ENCODE data around the gene C9. TPM values are rescaled to one million over a fixed set of nuclear protein-coding genes. Genes with fewer than 3 reads are reported as not detected.

Gene C9
- total RNA-seq, 4 donors from 2014 or later = 0.38 to 1.3 TPM; not detected in 2

DNA sequence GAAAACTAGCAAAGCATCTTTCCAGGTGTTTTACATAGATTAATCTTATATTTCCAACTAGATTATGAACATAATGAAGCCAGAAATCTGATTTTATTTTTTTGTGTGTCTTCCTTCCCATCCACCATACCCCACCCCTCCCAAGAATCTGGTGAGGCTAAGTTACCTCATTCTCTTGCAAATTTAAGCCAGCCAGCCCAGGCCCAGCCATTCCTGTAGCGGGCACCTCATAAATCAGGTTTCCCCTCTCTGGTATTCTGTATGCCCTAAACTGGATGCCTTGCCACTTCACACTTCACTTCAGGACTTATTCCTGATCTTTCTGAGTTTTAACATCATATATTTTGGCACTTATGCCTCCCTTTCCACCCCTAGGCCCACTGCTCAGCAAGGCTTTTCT is 21.8 kb downstream of the C9 start:
- TF ChIP-seq, protein P1, sequence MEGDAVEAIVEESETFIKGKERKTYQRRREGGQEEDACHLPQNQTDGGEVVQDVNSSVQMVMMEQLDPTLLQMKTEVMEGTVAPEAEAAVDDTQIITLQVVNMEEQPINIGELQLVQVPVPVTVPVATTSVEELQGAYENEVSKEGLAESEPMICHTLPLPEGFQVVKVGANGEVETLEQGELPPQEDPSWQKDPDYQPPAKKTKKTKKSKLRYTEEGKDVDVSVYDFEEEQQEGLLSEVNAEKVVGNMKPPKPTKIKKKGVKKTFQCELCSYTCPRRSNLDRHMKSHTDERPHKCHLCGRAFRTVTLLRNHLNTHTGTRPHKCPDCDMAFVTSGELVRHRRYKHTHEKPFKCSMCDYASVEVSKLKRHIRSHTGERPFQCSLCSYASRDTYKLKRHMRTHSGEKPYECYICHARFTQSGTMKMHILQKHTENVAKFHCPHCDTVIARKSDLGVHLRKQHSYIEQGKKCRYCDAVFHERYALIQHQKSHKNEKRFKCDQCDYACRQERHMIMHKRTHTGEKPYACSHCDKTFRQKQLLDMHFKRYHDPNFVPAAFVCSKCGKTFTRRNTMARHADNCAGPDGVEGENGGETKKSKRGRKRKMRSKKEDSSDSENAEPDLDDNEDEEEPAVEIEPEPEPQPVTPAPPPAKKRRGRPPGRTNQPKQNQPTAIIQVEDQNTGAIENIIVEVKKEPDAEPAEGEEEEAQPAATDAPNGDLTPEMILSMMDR (IDR thresholded peaks at IDR 0.05; ENCODE audit: low read depth) = no peak

GRCh38 chr5:39341896-39342295 is 22.4 kb downstream of the C9 start:
- TF ChIP-seq, protein P1 (IDR thresholded peaks at IDR 0.05; ENCODE audit: low read depth) = no peak

GRCh38 chr5:39340506-39340905 is 23.8 kb downstream of the C9 start:
- TF ChIP-seq, protein P1 (IDR thresholded peaks at IDR 0.05; ENCODE audit: low read depth) = no peak

- TF ChIP-seq, protein P1 (IDR thresholded peaks at IDR 0.05; ENCODE audit: low read depth) = no peak
These were observed 26.9 kb downstream of the C9 start for GRCh38 chr5:39337252-39337915.

DNA sequence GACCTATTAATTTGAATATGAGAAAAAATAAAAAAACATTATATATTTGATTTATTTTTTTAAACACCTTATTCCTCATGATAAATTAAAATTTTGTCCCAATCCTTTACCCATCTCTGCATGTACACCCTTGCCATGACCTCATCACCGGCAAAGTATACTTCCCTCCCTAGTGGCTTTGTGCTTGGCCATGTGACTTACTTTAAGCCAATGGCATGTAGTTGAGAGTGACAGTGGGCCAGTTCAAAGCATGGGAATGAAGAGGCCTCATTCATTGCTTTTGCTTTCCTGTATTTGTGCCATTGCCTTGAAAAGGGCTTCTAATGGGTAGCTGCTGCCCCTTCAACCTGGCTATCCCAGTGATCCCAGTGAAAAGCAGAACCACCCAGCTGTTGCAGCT is 31.2 kb downstream of the C9 start:
- TF ChIP-seq, protein P1 (IDR thresholded peaks at IDR 0.05; ENCODE audit: low read depth) = no peak

DNA sequence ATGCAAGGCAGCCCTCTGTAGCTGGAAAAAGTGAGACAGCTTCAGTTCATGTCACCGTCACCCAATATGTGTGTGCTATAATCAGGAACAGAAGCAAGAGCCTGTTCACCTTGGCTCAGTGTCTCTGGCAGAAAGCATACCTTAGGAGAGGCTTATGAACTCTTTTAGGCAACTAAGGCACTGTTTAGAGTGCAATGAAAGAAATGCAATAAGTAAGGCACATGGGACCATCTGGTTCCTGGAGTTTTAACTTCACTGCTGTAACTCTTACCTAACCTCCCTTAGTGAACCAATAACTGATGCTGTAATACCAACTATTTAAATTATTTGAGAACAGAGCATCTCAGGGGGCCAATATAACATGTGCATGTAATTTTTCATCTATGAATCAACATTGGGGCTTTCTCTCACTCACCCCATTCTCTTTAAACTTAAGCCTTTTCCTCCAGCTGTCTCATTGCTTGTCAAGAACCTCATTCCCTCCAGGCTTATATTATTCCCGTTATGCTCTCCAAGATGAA is 32.4 kb downstream of the C9 start:
- TF ChIP-seq, protein P1 (IDR thresholded peaks at IDR 0.05; ENCODE audit: low read depth) = no peak

GRCh38 chr5:39328731-39329130 is 35.6 kb downstream of the C9 start:
- TF ChIP-seq, protein P1 (IDR thresholded peaks at IDR 0.05; ENCODE audit: low read depth) = no peak
